GM12872 (cell line): ENCODE results near the gene CYRIA.

Experiments used
- TF ChIP-seq, protein P1 (sequence below): IDR thresholded peaks from 3 replicates; pipeline ENCODE4 v1.5.1; 2011; ENCODE audit warnings: low read depth, mild to moderate bottlenecking, low read length, moderate library complexity; ENCODE audit not compliant: insufficient read depth

CYRIA gene

DNA sequence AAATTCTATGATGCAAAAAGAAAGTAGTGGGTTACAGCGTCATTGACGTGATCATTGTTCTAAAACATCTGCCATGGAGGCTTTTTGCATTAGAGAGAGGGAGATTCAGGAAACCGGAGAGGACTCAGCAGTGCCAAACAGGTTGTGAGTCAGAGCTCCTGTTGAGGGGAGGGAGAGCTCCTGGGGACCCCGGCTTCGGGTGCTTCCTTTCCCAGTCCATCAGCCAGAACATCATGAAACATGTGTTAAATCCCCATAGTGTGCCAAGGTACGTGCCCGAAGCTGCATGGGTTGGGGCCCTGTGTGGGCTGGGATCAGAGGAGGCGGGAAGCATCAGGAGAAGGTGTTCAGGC lies 791 bp upstream of the CYRIA start:
- TF ChIP-seq, protein P1, sequence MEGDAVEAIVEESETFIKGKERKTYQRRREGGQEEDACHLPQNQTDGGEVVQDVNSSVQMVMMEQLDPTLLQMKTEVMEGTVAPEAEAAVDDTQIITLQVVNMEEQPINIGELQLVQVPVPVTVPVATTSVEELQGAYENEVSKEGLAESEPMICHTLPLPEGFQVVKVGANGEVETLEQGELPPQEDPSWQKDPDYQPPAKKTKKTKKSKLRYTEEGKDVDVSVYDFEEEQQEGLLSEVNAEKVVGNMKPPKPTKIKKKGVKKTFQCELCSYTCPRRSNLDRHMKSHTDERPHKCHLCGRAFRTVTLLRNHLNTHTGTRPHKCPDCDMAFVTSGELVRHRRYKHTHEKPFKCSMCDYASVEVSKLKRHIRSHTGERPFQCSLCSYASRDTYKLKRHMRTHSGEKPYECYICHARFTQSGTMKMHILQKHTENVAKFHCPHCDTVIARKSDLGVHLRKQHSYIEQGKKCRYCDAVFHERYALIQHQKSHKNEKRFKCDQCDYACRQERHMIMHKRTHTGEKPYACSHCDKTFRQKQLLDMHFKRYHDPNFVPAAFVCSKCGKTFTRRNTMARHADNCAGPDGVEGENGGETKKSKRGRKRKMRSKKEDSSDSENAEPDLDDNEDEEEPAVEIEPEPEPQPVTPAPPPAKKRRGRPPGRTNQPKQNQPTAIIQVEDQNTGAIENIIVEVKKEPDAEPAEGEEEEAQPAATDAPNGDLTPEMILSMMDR: no peak

DNA sequence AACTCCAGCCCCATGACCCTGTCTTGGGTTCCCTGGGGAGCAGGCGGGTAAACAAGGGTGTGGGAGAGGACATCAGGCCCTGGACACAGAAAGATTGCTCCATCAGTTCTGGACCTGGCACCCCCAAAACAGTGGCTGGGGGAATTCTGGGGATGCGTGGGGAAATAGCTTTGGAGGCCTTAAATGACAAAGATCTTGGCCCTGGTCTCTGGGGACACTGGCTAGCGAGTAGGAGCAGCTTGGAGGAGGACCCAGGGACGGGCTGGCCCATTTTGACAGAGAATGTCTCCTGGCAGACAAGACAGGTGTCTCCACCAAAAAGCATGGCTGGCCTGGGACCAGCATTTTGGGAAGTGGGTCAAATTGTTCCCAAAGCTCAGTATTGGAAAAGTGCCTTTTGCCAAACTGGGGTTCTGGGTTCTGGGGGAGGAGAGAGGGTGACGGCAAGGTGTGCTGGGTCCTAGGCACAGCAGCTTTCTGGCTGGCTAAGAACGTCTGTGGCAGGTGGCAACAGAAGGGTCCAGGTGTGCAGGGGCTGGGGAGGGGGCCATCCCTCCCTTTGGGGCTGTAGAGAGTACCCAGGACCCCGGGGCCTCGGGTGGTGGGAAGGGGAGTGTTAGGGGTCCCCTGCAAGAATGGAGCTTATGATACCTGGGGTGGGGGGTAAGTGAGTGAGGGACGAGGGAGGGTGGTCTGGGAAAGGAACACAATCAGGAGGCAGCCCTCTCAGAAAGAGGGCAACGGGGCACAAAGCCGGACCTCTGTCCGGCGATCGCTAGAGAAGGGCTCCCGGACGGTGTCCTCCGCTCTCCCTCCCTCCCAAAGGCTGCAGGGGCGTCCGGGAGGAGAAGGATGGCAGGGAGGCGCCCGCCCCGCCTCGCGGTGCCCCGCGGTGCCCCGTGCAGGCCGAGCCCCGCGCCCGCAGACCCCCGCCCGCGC lies 556 bp downstream of the CYRIA start:
- TF ChIP-seq, protein P1: no peak

DNA sequence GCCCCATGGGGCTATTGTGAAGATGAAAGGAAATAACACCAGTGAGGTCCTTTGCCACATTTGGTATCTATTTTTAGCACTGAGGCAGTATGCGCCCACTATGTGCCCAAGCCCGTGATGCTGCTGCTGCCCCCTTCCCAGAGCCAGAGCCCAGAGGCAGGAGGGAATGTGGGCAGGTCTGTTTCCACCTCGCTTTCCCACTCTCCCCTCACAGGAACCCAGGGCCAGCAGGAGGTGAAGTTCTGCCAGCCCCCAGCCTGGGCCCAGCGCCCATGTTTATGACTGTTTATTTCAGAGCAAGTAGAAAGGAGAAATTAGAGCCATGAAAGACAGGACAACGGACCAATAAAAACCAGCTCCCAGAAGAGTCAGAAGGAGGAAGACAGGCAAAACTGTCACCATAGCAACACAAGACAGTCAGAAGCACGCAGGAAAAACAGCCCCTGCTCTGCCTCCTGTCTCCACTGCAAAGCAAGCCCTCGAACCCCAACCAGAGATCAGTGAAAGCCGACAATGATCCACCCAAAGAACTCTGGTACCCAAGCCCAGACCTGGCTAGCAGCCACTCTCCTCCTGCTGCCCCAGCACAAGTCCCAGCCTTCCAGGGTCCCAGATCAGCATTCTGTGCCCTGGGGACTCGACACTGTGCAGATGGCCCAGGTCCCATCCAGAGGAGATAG lies 1.4 kb downstream of the CYRIA start:
- TF ChIP-seq, protein P1: no peak

DNA sequence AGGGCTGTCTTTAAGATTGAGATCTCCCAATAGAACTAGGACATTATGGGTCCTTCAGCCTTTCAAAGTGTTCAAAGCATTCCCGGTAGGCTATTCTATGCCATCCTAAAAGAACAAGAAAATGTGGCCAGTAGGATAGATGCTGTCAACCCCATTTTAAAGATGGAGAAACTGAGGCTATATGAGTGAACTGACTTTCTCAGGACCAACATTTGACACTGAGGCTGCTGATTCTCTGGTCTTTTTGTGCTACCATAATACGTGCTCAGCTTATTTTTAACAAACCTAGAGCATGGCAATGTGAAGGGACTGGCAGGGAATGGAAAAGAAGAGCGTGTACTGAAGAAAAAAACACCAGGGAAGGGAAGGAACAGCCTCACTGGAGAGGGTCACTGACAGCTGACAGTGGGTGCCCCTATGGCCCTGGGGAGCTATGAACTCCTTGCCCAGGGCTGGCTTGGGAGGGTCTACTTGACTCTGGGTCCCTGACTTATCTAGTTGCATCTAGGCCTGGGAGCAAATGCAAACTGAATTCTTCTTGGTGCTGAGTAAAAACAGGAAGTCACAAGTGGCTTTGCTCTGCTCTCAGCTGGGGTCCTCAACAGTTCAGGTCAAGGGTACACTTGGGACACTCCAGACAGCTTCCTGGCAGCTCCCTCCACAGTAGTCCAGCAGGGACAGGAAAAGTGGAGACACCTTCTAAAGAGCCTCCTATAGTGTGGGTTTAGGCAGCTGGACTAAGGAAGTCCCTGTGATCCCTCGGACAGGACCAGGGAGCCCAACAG lies 2.3 kb downstream of the CYRIA start:
- TF ChIP-seq, protein P1: no peak

DNA sequence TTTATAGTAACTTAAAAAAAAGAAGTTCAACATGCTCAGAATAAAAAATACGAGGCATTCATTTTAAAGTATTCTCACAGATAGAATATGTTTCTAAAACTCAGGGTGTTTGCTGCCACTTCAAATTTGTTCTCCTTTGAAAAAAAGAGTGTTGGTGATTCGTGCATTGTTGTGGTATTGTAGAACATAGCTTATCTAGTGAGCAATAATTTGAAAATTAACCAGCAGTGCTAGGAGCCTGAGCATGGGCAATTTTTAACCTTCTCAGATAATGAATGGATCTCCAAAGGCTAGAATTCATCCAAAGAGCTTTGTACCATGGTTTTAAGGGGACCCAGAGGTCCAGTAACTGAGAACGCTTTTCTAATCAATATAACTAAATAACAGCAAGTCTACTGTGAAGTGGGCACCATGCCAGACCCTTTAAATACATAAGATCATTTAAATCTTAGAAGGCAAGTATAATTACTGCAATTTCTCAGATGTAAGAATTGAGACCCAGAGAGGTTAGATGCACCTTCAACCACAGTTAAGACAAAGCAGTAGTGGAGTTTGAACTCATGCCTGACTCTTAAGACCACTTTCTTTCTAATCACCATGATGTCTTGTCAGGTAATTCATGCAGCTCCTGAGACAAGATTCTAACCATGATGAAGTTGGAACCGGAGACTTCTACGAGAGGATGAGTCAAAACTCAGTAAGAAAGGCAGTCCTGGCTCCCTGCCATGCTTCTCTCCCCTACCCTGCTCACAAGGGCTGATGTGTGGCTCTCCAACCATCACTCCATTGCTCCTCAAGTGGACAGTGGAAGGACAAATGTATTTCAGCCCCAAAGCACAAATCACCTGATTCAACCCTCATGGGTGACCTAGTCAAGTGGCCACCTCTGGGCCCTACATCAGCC lies 3.4 kb downstream of the CYRIA start:
- TF ChIP-seq, protein P1: no peak

DNA sequence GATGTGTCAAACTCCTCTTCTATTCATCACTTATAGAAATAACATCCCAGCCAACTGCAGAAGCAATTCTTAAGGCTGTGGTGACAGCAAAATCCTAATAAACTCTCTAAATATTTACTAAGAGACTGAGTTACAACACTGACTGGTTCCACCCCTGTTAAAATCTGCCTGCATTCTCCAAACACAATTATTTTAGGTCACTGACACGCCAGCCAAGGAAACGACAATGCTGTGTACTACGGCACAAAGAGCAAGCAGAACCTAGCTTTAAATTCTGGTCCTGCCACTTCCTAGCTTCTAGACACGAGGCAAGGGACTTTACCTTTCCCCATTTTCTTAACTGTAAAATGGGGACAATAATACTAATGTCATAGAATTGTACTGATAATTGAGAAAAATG lies 4.1 kb downstream of the CYRIA start:
- TF ChIP-seq, protein P1: no peak
